Ureter (tissue), 1 donor: ENCODE data around the gene FAM43A. TPM values are rescaled to one million over a fixed set of nuclear protein-coding genes. Genes with fewer than 3 reads are reported as not detected.

Experiments
- DNase-seq: peaks from one replicate; pipeline ENCODE4 v3.0.0-alpha.2; 2020; ENCODE audit warnings: low spot score
- total RNA-seq: library from RNA; stranded (reverse); gene quantifications from one replicate; pipeline ENCODE4 v1.2.4, GENCODE V29; 2023
- donor health status: DM: yes; HTN: yes; CAD: no.

FAM43A gene
- total RNA-seq, 1 donor from 2014 or later = 5.2 TPM

- no peak for DNase-seq
These were observed 21.5 kb downstream of the FAM43A start for GRCh38 chr3:194707147-194707540.

GRCh38 chr3:194711286-194711685 lies 25.6 kb downstream of the FAM43A start:
- no peak for DNase-seq

GRCh38 chr3:194711913-194712312 lies 26.2 kb downstream of the FAM43A start:
- no peak for DNase-seq

- DNase-seq = no peak
These were observed 27.8 kb downstream of the FAM43A start for GRCh38 chr3:194713299-194714136.

GRCh38 chr3:194714137-194714455 lies 28.4 kb downstream of the FAM43A start:
- no peak for DNase-seq

- no peak for DNase-seq
These were observed 28.9 kb downstream of the FAM43A start for GRCh38 chr3:194714564-194714963.

- no peak for DNase-seq
These were observed 29.5 kb downstream of the FAM43A start for GRCh38 chr3:194715022-194715800.

- no peak for DNase-seq
These were observed 32.4 kb downstream of the FAM43A start for GRCh38 chr3:194718079-194718478.

- no peak for DNase-seq
These were observed 34.4 kb downstream of the FAM43A start for GRCh38 chr3:194720048-194720447.

- DNase-seq = no peak
These were observed 38.3 kb downstream of the FAM43A start for GRCh38 chr3:194723846-194724618.

- DNase-seq = no peak
These were observed 39.7 kb downstream of the FAM43A start for GRCh38 chr3:194725346-194725745.

- no peak for DNase-seq
These were observed 41.9 kb downstream of the FAM43A start for GRCh38 chr3:194727435-194728128.

- DNase-seq = no peak
These were observed 43.3 kb downstream of the FAM43A start for GRCh38 chr3:194728986-194729385.

- DNase-seq = peak; percentile 79
These were observed 44.7 kb downstream of the FAM43A start for GRCh38 chr3:194730365-194730764.

- DNase-seq = no peak
These were observed 45.9 kb downstream of the FAM43A start for GRCh38 chr3:194731506-194732073.

GRCh38 chr3:194732617-194733016 lies 46.9 kb downstream of the FAM43A start:
- no peak for DNase-seq

GRCh38 chr3:194736277-194736895 lies 50.7 kb downstream of the FAM43A start:
- DNase-seq = no peak

GRCh38 chr3:194736896-194737600 lies 51.4 kb downstream of the FAM43A start:
- no peak for DNase-seq
